GM12878 (cell line): Measurements from ENCODE around the gene FERMT3. TPM values are rescaled to one million over a fixed set of nuclear protein-coding genes. Genes with fewer than 3 reads are reported as not detected.
A peak's percentile ranks its signal among the peaks of the same experiment; 100 is the strongest.

Experiments
- HDAC2 ChIP-seq: fragments of 200-600 bp; sonication (generic); IDR thresholded peaks from 2 replicates; pipeline ENCODE4 v1.6.1; 2017
- PAX5 ChIP-seq: IDR thresholded peaks from 2 replicates; pipeline ENCODE4 v1.6.1; 2011; ENCODE audit warnings: low read depth, low read length, borderline replicate concordance
- RELA ChIP-seq: fragments of 450-650 bp; IDR thresholded peaks from 2 replicates; pipeline ENCODE4 v1.8.0; 2014; ENCODE audit warnings: borderline replicate concordance; ENCODE audit not compliant: partially characterized antibody
- polyA plus RNA-seq, 11 experiments: library from polyadenylated mRNA; depleted of rRNA in 4 of 11; unstranded in 6 of 11; stranded (reverse) in 5 of 11; fragments of >200 nt; fragmentation: Nextera tagmentation in 4 of 11; fragmentation: Illumina TruSeq in 1 of 11; extraction: Ambion mirVana in 4 of 11; extraction: Trizol in 1 of 11; gene quantifications; 1 replicate in 1 of 11; 2 replicates in 10 of 11; pipeline versions ENCODE4 v1.2.1 to v1.2.3, GENCODE V29; 2011 to 2016; ENCODE audit warnings: inconsistent platforms in 2 of 11, missing spikeins in 2 of 11, low read depth in 1 of 11
- total RNA-seq, 4 experiments: library from RNA; depleted of rRNA in 3 of 4; stranded (reverse); fragments of >200 nt in 3 of 4; fragmentation: Illumina TruSeq in 1 of 4; extraction: Trizol in 1 of 4; gene quantifications; 2 replicates each; pipeline versions ENCODE4 v1.2.1 to v1.2.3, GENCODE V29; 2013 to 2021
- TF ChIP-seq, protein P1 (sequence below): IDR thresholded peaks from 2 replicates; pipeline ENCODE4 v1.6.1; 2012; ENCODE audit warnings: low read length, inconsistent platforms
- TF ChIP-seq, protein P2 (sequence below): fragments of 450-650 bp; IDR thresholded peaks from 2 replicates; pipeline ENCODE4 v1.6.1; 2017; ENCODE audit warnings: mild to moderate bottlenecking, low read depth, inconsistent platforms; ENCODE audit not compliant: poor library complexity, severe bottlenecking

The FERMT3 gene
- total and polyA plus RNA-seq, 10 of the 15 experiments (the other 5 are each of a cell fraction or from before 2014, with no cell fraction given) = 2.0 to 211 (median 114) TPM

DNA sequence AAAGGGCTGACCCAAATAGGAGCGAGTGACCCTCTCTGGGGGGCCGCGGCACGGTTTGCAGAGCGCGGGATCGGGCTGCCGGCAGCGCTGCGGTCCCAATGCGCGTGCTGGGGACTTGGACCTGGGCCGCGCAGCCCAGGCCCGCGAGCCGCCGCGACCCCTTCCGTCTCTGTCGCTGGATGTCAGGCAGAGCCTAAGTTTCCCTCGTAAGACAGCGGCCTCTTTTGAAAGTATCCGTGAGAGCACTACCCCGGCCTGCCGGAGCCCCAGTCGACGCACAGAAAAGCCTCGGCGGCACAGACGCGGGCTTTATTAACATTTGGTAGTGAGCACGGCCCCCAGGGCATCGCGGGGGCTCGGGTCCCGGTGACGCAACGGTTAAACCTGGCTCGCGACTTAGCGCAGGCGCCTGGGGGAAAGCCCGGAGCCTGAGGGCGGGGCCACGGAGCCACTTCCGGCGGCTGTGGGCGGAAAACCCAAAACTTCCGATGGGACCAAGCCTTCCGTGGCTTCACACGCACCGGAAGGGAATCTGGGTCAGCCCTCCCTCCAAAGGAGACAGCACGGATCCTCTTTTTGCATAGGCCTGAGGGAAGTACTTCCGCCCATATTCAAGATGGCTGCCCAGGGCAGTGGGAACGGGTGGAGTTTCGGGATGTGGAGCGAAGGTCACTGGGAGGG, 63.2 kb downstream of the FERMT3 start (continued):
- TF ChIP-seq HDAC2 = no peak
- peak; percentile 15 for TF ChIP-seq RELA
- TF ChIP-seq, protein P1, sequence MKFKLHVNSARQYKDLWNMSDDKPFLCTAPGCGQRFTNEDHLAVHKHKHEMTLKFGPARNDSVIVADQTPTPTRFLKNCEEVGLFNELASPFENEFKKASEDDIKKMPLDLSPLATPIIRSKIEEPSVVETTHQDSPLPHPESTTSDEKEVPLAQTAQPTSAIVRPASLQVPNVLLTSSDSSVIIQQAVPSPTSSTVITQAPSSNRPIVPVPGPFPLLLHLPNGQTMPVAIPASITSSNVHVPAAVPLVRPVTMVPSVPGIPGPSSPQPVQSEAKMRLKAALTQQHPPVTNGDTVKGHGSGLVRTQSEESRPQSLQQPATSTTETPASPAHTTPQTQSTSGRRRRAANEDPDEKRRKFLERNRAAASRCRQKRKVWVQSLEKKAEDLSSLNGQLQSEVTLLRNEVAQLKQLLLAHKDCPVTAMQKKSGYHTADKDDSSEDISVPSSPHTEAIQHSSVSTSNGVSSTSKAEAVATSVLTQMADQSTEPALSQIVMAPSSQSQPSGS = no peak
- TF ChIP-seq, protein P2, sequence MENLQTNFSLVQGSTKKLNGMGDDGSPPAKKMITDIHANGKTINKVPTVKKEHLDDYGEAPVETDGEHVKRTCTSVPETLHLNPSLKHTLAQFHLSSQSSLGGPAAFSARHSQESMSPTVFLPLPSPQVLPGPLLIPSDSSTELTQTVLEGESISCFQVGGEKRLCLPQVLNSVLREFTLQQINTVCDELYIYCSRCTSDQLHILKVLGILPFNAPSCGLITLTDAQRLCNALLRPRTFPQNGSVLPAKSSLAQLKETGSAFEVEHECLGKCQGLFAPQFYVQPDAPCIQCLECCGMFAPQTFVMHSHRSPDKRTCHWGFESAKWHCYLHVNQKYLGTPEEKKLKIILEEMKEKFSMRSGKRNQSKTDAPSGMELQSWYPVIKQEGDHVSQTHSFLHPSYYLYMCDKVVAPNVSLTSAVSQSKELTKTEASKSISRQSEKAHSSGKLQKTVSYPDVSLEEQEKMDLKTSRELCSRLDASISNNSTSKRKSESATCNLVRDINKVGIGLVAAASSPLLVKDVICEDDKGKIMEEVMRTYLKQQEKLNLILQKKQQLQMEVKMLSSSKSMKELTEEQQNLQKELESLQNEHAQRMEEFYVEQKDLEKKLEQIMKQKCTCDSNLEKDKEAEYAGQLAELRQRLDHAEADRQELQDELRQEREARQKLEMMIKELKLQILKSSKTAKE = no peak
- no peak for TF ChIP-seq PAX5

Other genes starting within 250 kb of the FERMT3 start
Only the 7 nearest of the 21 such genes appear.
- 173 and 183 TPM in 2 replicates for gene STIP1, start 20.6 kb upstream of the FERMT3 start, total RNA-seq (2014; rRNA removed)
- gene STIP1, start 20.6 kb upstream of the FERMT3 start, total RNA-seq (2014; rRNA removed; fragmentation: Illumina TruSeq; extraction: Trizol) = 167 and 186 TPM in 2 replicates
- 185 and 196 TPM in 2 replicates for gene STIP1, start 20.6 kb upstream of the FERMT3 start, total RNA-seq (2021)
- gene STIP1, start 20.6 kb upstream of the FERMT3 start, polyA plus RNA-seq (2011; rRNA removed) = 152 and 216 TPM in 2 replicates
- 205 and 213 TPM in 2 replicates for gene STIP1, start 20.6 kb upstream of the FERMT3 start, polyA plus RNA-seq (2014; fragmentation: Illumina TruSeq; extraction: Trizol)
- 10 to 100 TPM; 25.2 to 31.5 TPM for gene STIP1, start 20.6 kb upstream of the FERMT3 start, polyA plus RNA-seq (2014; fragmentation: Nextera tagmentation; extraction: Ambion mirVana)
- gene STIP1, start 20.6 kb upstream of the FERMT3 start, polyA plus RNA-seq (2014; rRNA removed) = 176 and 193 TPM in 2 replicates
- gene STIP1, start 20.6 kb upstream of the FERMT3 start, polyA plus RNA-seq (2016; fragmentation: Nextera tagmentation; extraction: Ambion mirVana) = 100 to 1,000 TPM; 274 to 291 TPM
- 39.0 and 43.1 TPM in 2 replicates for gene TRPT1, start 19.5 kb downstream of the FERMT3 start, total RNA-seq (2014; rRNA removed)
- gene TRPT1, start 19.5 kb downstream of the FERMT3 start, total RNA-seq (2014; rRNA removed; fragmentation: Illumina TruSeq; extraction: Trizol) = 17.8 and 19.9 TPM in 2 replicates
- gene TRPT1, start 19.5 kb downstream of the FERMT3 start, total RNA-seq (2021) = 37.7 and 39.2 TPM in 2 replicates
- gene TRPT1, start 19.5 kb downstream of the FERMT3 start, polyA plus RNA-seq (2011; rRNA removed) = 12.1 and 23.8 TPM in 2 replicates
- 13.0 and 14.3 TPM in 2 replicates for gene TRPT1, start 19.5 kb downstream of the FERMT3 start, polyA plus RNA-seq (2014; fragmentation: Illumina TruSeq; extraction: Trizol)
- gene TRPT1, start 19.5 kb downstream of the FERMT3 start, polyA plus RNA-seq (2014; fragmentation: Nextera tagmentation; extraction: Ambion mirVana) = 10 to 100 TPM in 1 of 2 experiments, 1 to 10 TPM in 1; 7.1 to 21.3 TPM
- gene TRPT1, start 19.5 kb downstream of the FERMT3 start, polyA plus RNA-seq (2014; rRNA removed) = 42.0 and 43.7 TPM in 2 replicates
- 10 to 100 TPM; 49.9 to 63.0 TPM for gene TRPT1, start 19.5 kb downstream of the FERMT3 start, polyA plus RNA-seq (2016; fragmentation: Nextera tagmentation; extraction: Ambion mirVana)
- 102 and 115 TPM in 2 replicates for gene NUDT22, start 19.6 kb downstream of the FERMT3 start, total RNA-seq (2014; rRNA removed)
- 31.0 and 37.7 TPM in 2 replicates for gene NUDT22, start 19.6 kb downstream of the FERMT3 start, total RNA-seq (2014; rRNA removed; fragmentation: Illumina TruSeq; extraction: Trizol)
- gene NUDT22, start 19.6 kb downstream of the FERMT3 start, total RNA-seq (2021) = 87.7 and 91.0 TPM in 2 replicates
- 21.2 and 38.5 TPM in 2 replicates for gene NUDT22, start 19.6 kb downstream of the FERMT3 start, polyA plus RNA-seq (2011; rRNA removed)
- 6.0 and 17.0 TPM in 2 replicates for gene NUDT22, start 19.6 kb downstream of the FERMT3 start, polyA plus RNA-seq (2014; fragmentation: Illumina TruSeq; extraction: Trizol)
- 10 to 100 TPM in 1 of 2 experiments, 1 to 10 TPM in 1; 6.7 to 20.9 TPM for gene NUDT22, start 19.6 kb downstream of the FERMT3 start, polyA plus RNA-seq (2014; fragmentation: Nextera tagmentation; extraction: Ambion mirVana)
- gene NUDT22, start 19.6 kb downstream of the FERMT3 start, polyA plus RNA-seq (2014; rRNA removed) = 94.4 and 118 TPM in 2 replicates
- 10 to 100 TPM; 95.8 to 99.2 TPM for gene NUDT22, start 19.6 kb downstream of the FERMT3 start, polyA plus RNA-seq (2016; fragmentation: Nextera tagmentation; extraction: Ambion mirVana)
- gene DNAJC4, start 23.8 kb downstream of the FERMT3 start, total RNA-seq (2014; rRNA removed) = 19.8 and 26.1 TPM in 2 replicates
- gene DNAJC4, start 23.8 kb downstream of the FERMT3 start, total RNA-seq (2014; rRNA removed; fragmentation: Illumina TruSeq; extraction: Trizol) = 19.3 and 22.5 TPM in 2 replicates
- gene DNAJC4, start 23.8 kb downstream of the FERMT3 start, total RNA-seq (2021) = 33.7 and 36.4 TPM in 2 replicates
- gene DNAJC4, start 23.8 kb downstream of the FERMT3 start, polyA plus RNA-seq (2011; rRNA removed) = 22.4 and 33.9 TPM in 2 replicates
- 12.0 and 27.8 TPM in 2 replicates for gene DNAJC4, start 23.8 kb downstream of the FERMT3 start, polyA plus RNA-seq (2014; fragmentation: Illumina TruSeq; extraction: Trizol)
- gene DNAJC4, start 23.8 kb downstream of the FERMT3 start, polyA plus RNA-seq (2014; fragmentation: Nextera tagmentation; extraction: Ambion mirVana) = 1 to 10 TPM; 3.7 to 9.7 TPM
- gene DNAJC4, start 23.8 kb downstream of the FERMT3 start, polyA plus RNA-seq (2014; rRNA removed) = 64.9 and 70.6 TPM in 2 replicates
- 10 to 100 TPM; 32.4 to 35.0 TPM for gene DNAJC4, start 23.8 kb downstream of the FERMT3 start, polyA plus RNA-seq (2016; fragmentation: Nextera tagmentation; extraction: Ambion mirVana)
- 23.3 and 25.4 TPM in 2 replicates for gene VEGFB, start 27.9 kb downstream of the FERMT3 start, total RNA-seq (2014; rRNA removed)
- 16.3 and 17.5 TPM in 2 replicates for gene VEGFB, start 27.9 kb downstream of the FERMT3 start, total RNA-seq (2014; rRNA removed; fragmentation: Illumina TruSeq; extraction: Trizol)
- gene VEGFB, start 27.9 kb downstream of the FERMT3 start, total RNA-seq (2021) = 75.8 and 81.7 TPM in 2 replicates
- 8.4 and 11.1 TPM in 2 replicates for gene VEGFB, start 27.9 kb downstream of the FERMT3 start, polyA plus RNA-seq (2011; rRNA removed)
- 17.0 and 24.2 TPM in 2 replicates for gene VEGFB, start 27.9 kb downstream of the FERMT3 start, polyA plus RNA-seq (2014; fragmentation: Illumina TruSeq; extraction: Trizol)
- gene VEGFB, start 27.9 kb downstream of the FERMT3 start, polyA plus RNA-seq (2014; fragmentation: Nextera tagmentation; extraction: Ambion mirVana) = 10 to 100 TPM in 1 of 2 experiments, 1 to 10 TPM in 1; 7.0 to 28.1 TPM
- gene VEGFB, start 27.9 kb downstream of the FERMT3 start, polyA plus RNA-seq (2014; rRNA removed) = 32.8 and 46.0 TPM in 2 replicates
- 10 to 100 TPM; 12.4 to 12.7 TPM for gene VEGFB, start 27.9 kb downstream of the FERMT3 start, polyA plus RNA-seq (2016; fragmentation: Nextera tagmentation; extraction: Ambion mirVana)
- 47.8 and 62.4 TPM in 2 replicates for gene FKBP2, start 34.4 kb downstream of the FERMT3 start, total RNA-seq (2014; rRNA removed)
- gene FKBP2, start 34.4 kb downstream of the FERMT3 start, total RNA-seq (2014; rRNA removed; fragmentation: Illumina TruSeq; extraction: Trizol) = 39.1 and 41.5 TPM in 2 replicates
- 31.6 and 37.1 TPM in 2 replicates for gene FKBP2, start 34.4 kb downstream of the FERMT3 start, total RNA-seq (2021)
- gene FKBP2, start 34.4 kb downstream of the FERMT3 start, polyA plus RNA-seq (2011; rRNA removed) = 10.7 and 25.5 TPM in 2 replicates
- gene FKBP2, start 34.4 kb downstream of the FERMT3 start, polyA plus RNA-seq (2014; fragmentation: Illumina TruSeq; extraction: Trizol) = 7.5 and 37.5 TPM in 2 replicates
- 10 to 100 TPM in 1 of 2 experiments, 1 to 10 TPM in 1; 1.8 to 26.8 TPM for gene FKBP2, start 34.4 kb downstream of the FERMT3 start, polyA plus RNA-seq (2014; fragmentation: Nextera tagmentation; extraction: Ambion mirVana)
- gene FKBP2, start 34.4 kb downstream of the FERMT3 start, polyA plus RNA-seq (2014; rRNA removed) = 58.6 and 61.9 TPM in 2 replicates
- 10 to 100 TPM; 95.0 to 99.7 TPM for gene FKBP2, start 34.4 kb downstream of the FERMT3 start, polyA plus RNA-seq (2016; fragmentation: Nextera tagmentation; extraction: Ambion mirVana)
- gene PPP1R14B, start 40.2 kb downstream of the FERMT3 start, total RNA-seq (2014; rRNA removed) = 219 and 251 TPM in 2 replicates
- gene PPP1R14B, start 40.2 kb downstream of the FERMT3 start, total RNA-seq (2014; rRNA removed; fragmentation: Illumina TruSeq; extraction: Trizol) = 170 and 195 TPM in 2 replicates
- 264 and 283 TPM in 2 replicates for gene PPP1R14B, start 40.2 kb downstream of the FERMT3 start, total RNA-seq (2021)
- gene PPP1R14B, start 40.2 kb downstream of the FERMT3 start, polyA plus RNA-seq (2011; rRNA removed) = 75.7 and 138 TPM in 2 replicates
- gene PPP1R14B, start 40.2 kb downstream of the FERMT3 start, polyA plus RNA-seq (2014; fragmentation: Illumina TruSeq; extraction: Trizol) = 42.7 and 109 TPM in 2 replicates
- 10 to 100 TPM in 1 of 2 experiments, 1 to 10 TPM in 1; 8.4 to 27.7 TPM for gene PPP1R14B, start 40.2 kb downstream of the FERMT3 start, polyA plus RNA-seq (2014; fragmentation: Nextera tagmentation; extraction: Ambion mirVana)
- gene PPP1R14B, start 40.2 kb downstream of the FERMT3 start, polyA plus RNA-seq (2014; rRNA removed) = 222 and 270 TPM in 2 replicates
- 10 to 100 TPM; 59.7 to 84.0 TPM for gene PPP1R14B, start 40.2 kb downstream of the FERMT3 start, polyA plus RNA-seq (2016; fragmentation: Nextera tagmentation; extraction: Ambion mirVana)